ENCODE measurements around the gene SYS1.
"Not testable (repeated sequence)": the region's sequence is repeated elsewhere in the genome, so short reads cannot be mapped to it uniquely, and the experiment has no call there.

Gene SYS1

DNA sequence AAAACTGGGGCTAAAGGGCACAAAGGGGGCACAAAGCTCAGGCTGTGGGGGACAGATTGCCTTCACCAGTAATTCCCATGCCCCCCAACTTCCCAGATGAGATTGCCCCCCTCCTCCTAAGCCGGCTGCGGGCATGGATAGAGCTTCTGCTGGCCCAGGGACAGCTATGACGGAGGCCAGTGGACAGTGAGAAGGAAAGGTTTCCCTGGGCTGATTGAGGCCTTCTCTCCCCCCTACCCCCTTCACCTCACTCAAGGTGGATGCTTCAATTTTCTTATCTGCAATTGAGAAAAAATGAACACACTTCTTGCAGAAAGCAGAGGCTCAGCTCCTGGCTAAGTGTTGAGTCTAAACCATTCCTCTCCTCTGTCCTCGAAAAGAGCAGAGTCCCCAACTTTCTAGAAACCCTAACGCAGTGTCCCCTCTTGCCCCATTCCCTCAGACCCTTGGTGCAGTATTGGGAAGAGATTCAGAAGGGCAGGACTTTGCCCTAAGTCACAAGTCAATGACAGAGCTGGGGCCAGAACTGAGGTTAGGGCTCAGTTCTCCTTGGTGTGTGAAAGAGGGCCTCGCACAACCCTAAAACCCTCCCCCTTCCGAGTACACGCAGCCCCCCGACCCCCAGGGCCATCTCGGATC, 15.5 kb upstream of the SYS1 start:
- peak overlapping the region; percentile 82 for H3K4me3 ChIP-seq (ENCODE audit: control insufficient read depth, low read depth, low read length)
- no peak for DNase-seq (ENCODE audit: low read depth)
- TF ChIP-seq, protein P1, sequence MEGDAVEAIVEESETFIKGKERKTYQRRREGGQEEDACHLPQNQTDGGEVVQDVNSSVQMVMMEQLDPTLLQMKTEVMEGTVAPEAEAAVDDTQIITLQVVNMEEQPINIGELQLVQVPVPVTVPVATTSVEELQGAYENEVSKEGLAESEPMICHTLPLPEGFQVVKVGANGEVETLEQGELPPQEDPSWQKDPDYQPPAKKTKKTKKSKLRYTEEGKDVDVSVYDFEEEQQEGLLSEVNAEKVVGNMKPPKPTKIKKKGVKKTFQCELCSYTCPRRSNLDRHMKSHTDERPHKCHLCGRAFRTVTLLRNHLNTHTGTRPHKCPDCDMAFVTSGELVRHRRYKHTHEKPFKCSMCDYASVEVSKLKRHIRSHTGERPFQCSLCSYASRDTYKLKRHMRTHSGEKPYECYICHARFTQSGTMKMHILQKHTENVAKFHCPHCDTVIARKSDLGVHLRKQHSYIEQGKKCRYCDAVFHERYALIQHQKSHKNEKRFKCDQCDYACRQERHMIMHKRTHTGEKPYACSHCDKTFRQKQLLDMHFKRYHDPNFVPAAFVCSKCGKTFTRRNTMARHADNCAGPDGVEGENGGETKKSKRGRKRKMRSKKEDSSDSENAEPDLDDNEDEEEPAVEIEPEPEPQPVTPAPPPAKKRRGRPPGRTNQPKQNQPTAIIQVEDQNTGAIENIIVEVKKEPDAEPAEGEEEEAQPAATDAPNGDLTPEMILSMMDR (conservative IDR thresholded peaks at IDR 0.05; ENCODE audit: control insufficient read depth, insufficient read depth, low read depth, low read length): no peak

DNA sequence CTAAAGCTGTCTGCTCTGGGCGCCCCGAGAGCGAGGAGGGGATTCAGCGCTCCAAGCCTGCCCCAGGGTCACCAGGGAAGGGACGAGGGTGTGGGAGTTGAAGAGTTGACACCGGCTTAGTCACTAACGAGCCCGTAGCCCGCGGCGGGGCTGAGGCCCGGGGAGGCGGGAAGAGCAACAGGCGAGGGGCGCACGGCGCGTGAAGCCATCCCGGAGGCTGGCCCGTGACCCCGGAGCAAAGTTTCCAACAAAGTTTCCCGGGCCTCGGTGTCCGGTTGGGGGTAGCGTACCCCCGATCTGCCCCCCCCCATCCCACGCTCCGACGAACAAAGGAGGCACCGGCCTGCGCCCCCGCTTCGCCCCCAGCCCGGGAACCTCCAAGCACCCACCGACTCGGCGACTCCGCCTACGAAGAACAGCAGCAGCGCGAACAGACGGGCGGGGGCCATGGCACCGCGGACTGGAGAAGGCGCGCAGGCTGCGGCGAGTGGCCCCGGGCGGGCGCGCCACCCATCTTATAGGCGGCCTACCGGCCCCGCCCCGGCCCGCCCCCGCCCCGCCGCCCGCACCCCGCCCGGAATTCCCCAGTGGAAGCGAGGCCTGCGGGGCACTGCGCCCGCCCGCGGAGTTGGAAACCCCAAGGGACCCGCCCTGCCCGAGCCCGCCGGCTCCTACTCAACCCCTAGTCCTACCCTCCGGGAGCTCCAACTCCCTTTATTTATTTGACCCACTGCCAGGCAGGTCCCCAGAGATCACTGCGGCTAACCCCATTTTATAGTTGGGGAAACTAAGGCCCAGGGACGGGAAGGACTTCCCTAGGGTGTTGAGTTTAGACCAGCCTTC, 14.8 kb upstream of the SYS1 start, which contains the start of gene SDC4:
Gene SDC4, minus strand, starts transcription at position 489 of the 843 bp plus-strand sequence. Its CDS starts 40 bp downstream, at position 449.
- H3K4me3 ChIP-seq (ENCODE audit: control insufficient read depth, low read depth, low read length): peak within 1 kb of the TSS; percentile 82

DNA sequence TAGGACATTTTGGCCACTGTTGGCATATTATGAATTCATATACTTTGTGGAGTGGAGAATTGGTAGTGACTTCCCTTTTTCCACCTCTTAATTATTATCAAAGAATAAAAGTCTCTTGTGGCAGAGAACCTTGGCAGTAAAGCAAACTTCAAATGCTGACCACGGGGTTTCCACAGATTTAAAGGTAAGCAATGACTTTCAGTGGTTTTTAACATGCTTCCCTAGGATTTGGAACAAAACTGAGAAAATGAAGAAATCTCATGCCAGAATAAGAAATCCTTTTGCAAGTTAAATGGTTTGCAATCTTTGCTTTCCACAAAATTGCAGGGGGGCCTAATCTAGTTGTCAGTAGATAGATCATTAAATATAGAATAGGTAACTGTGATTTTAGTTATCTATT, 12.7 kb upstream of the SYS1 start:
- H3K4me3 ChIP-seq (ENCODE audit: control insufficient read depth, low read depth, low read length): no peak overlapping the region
- DNase-seq (ENCODE audit: low read depth): no peak
- TF ChIP-seq, protein P1 (conservative IDR thresholded peaks at IDR 0.05; ENCODE audit: control insufficient read depth, insufficient read depth, low read depth, low read length): no peak

More for the DNA sequence above, 14.8 kb upstream of the SYS1 start, which contains the start of gene SDC4:
- TF ChIP-seq, protein P1 (conservative IDR thresholded peaks at IDR 0.05; ENCODE audit: control insufficient read depth, insufficient read depth, low read depth, low read length): no peak
- peak; percentile 45 for DNase-seq (ENCODE audit: low read depth)

DNA sequence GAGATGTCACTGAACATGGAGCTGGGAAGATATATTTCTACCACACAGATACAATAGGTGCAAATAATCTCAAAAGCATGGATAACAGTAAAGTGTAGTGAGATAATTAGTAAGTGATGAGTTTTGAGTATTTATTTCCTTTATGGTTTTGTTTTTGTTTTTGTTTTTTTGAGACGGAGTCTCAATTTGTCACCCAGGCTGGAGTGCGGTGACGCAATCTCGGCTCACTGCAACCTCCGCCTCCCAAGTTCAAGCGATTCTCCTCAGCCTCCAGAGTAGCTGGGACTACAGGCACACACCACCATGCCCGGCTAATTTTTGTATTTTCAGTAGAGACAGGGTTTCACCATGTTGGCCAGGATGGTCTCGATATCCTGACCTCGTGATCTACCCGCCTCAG, 12.2 kb upstream of the SYS1 start:
- H3K4me3 ChIP-seq (ENCODE audit: control insufficient read depth, low read depth, low read length); DNase-seq (ENCODE audit: low read depth): not testable (repeated sequence)

DNA sequence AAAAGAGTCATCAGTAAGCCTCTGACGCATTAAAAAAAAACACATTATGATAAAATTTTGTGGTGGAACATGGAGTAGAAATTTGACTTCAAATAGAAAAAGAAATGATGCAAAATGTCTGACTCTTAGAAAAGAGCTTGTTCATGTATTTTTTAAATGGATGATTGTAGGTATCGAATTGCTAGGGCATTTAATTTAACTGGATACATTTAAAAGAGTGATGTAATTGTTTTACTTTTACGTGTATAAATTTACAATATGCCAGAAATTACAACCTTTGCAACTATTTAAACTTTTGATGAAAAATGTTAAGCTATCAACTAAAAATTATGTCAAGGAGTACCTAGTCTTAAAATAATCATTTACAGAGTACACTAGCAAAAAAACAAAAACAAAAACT, 10.2 kb upstream of the SYS1 start:
- DNase-seq (ENCODE audit: low read depth): no peak
- H3K4me3 ChIP-seq (ENCODE audit: control insufficient read depth, low read depth, low read length): no peak overlapping the region
- TF ChIP-seq, protein P1 (conservative IDR thresholded peaks at IDR 0.05; ENCODE audit: control insufficient read depth, insufficient read depth, low read depth, low read length): no peak

DNA sequence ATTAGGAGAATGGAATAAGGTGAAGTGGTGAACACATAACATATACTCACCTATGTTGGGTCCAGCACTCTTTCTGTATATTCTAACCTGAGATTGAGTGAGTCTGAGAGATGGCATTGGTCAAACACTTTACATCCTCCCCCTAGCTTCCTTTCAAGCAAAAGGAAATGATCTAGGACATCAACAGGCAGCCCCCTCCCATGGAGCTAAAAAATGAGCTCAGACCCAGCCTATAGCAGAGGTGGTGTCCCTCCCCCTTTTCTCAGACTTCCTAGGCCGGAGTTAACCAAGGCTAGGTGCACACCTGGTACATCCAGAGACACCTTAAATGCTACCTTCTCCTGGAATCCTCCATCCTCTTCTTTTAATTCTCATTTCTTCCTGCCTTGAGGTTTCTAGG, 9.2 kb upstream of the SYS1 start:
- TF ChIP-seq, protein P1 (conservative IDR thresholded peaks at IDR 0.05; ENCODE audit: control insufficient read depth, insufficient read depth, low read depth, low read length): no peak
- DNase-seq (ENCODE audit: low read depth): no peak
- H3K4me3 ChIP-seq (ENCODE audit: control insufficient read depth, low read depth, low read length): no peak overlapping the region

All from fibroblast of mammary gland (primary cell).